Tibial artery (tissue), 4 donors: ENCODE data around the gene RXRA.
A peak's percentile ranks its signal among the peaks of the same experiment; 100 is the strongest.
"Not testable (repeated sequence)": the region's sequence is repeated elsewhere in the genome, so short reads cannot be mapped to it uniquely, and the experiment has no call there.

Experiments used
- DNase-seq, 2 donors: peaks; one replicate each; pipeline ENCODE4 v3.0.0-alpha.2; 2019
- H3K27ac ChIP-seq, 2 donors: fragments of 200-600 bp; sonication (generic) in 1 of 2; 1 replicate in 1 of 2; 2 replicates in 1 of 2; pipeline ENCODE4 v1.5.1; 2018 to 2019; ENCODE audit warnings: mild to moderate bottlenecking in 1 of 2
- H3K27me3 ChIP-seq, 2 donors: fragments of 200-600 bp; sonication (generic) in 1 of 2; one replicate each; pipeline versions ENCODE4 v1.5.1 to v1.6.0; 2016 to 2019
- H3K36me3 ChIP-seq, 3 donors: fragments of 200-600 bp; sonication (generic) in 2 of 3; one replicate each; pipeline ENCODE4 v1.5.1; 2016 to 2019; ENCODE audit warnings: mild to moderate bottlenecking in 2 of 3
- H3K4me1 ChIP-seq, 4 donors: fragments of 200-600 bp; sonication (generic) in 2 of 4; 1 replicate in 3 of 4; 2 replicates in 1 of 4; pipeline ENCODE4 v1.5.1; 2016 to 2019
- H3K4me3 ChIP-seq, 2 donors: fragments of 200-600 bp; sonication (generic) in 1 of 2; 1 replicate in 1 of 2; 2 replicates in 1 of 2; pipeline ENCODE4 v1.5.1; 2018 to 2019; ENCODE audit warnings: mild to moderate bottlenecking in 2 of 2
- H3K9me3 ChIP-seq, 3 donors: fragments of 200-600 bp; sonication (generic) in 1 of 3; one replicate each; pipeline ENCODE4 v1.5.1; 2016 to 2019
- intact Hi-C: fragments of 100-400 bp; cut with DNase I; formaldehyde crosslinking; loops from one replicate; pipeline ENCODE4 v1.15.0; 2023; ENCODE audit warnings: low total_unique reads
- TF ChIP-seq, protein P1 (sequence below), 2 experiments: fragments of 200-600 bp in 1 of 2; fragments of 450-650 bp in 1 of 2; IDR thresholded peaks; one replicate each; pipeline ENCODE4 v1.5.1; 2017 to 2019; ENCODE audit warnings: antibody characterized with exemption in 2 of 2, mild to moderate bottlenecking in 1 of 2, moderate library complexity in 1 of 2

Gene RXRA

DNA sequence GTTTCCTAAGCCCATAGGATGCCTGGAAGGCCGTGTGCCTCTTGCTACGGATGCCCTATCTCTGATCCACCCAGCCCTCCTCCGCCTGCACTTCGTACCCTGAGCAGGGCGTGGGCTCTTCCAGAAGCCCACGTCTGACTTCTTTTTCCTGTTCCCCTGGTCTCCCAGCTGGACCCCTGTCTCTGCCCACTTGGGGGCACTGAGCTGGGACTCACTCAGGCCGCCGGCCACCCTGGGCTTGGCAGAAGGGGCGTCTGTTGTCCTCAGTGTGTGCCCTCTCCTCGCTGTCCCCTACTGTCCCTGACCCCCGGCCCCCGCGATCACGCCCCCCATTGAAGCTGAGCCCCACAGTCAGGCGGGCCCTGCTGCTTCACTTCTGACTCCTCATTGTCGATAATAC is 22.0 kb upstream of the RXRA start:
- Histone ChIP-seq H3K27me3 (peaks cover 0 to 13% of the 10 kb centered on the region in 2 donors), H3K27ac (no peak overlapping the region), H3K9me3 (no peaks in the 10 kb centered on the region), H3K4me1 (no peaks in the 10 kb centered on the region), H3K4me3 (no peak overlapping the region), H3K36me3 (no peaks in the 10 kb centered on the region)
- peak in 1 of 2 donors; percentile 51 for DNase-seq
- TF ChIP-seq, protein P1, sequence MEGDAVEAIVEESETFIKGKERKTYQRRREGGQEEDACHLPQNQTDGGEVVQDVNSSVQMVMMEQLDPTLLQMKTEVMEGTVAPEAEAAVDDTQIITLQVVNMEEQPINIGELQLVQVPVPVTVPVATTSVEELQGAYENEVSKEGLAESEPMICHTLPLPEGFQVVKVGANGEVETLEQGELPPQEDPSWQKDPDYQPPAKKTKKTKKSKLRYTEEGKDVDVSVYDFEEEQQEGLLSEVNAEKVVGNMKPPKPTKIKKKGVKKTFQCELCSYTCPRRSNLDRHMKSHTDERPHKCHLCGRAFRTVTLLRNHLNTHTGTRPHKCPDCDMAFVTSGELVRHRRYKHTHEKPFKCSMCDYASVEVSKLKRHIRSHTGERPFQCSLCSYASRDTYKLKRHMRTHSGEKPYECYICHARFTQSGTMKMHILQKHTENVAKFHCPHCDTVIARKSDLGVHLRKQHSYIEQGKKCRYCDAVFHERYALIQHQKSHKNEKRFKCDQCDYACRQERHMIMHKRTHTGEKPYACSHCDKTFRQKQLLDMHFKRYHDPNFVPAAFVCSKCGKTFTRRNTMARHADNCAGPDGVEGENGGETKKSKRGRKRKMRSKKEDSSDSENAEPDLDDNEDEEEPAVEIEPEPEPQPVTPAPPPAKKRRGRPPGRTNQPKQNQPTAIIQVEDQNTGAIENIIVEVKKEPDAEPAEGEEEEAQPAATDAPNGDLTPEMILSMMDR (IDR thresholded peaks at IDR 0.05) = no peak
- intact Hi-C loops = no loop called here

DNA sequence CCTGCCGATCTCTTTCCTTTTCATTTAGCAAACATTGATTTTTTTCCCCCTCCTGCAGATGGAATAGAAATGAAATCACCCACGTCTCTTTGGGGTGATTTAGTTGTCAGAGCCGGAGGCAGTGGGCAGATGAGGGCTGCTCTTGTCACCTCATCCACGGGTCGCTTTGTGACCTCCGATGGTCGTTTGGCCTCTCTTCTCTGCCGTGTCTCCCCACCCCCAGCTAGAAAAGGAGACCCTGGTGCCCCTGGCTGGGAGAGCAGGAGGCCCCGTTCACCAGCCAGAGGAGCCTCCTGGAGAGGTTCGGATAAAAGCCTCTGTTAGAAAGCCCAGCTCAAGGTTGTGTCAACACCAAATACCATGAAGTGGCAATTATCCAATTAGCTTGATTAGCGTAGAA is 21.6 kb upstream of the RXRA start:
- H3K4me3 ChIP-seq = no peak overlapping the region
- peaks cover 0 to 13% of the 10 kb centered on the region in 2 donors for H3K27me3 ChIP-seq
- H3K27ac ChIP-seq = no peak overlapping the region
- no peaks in the 10 kb centered on the region for H3K36me3 ChIP-seq
- H3K9me3 ChIP-seq = no peaks in the 10 kb centered on the region
- peak in 1 of 2 donors; percentile 42 for DNase-seq
- TF ChIP-seq, protein P1 (IDR thresholded peaks at IDR 0.05) = no peak
- no peaks in the 10 kb centered on the region for H3K4me1 ChIP-seq
- intact Hi-C loops = no loop called here

DNA sequence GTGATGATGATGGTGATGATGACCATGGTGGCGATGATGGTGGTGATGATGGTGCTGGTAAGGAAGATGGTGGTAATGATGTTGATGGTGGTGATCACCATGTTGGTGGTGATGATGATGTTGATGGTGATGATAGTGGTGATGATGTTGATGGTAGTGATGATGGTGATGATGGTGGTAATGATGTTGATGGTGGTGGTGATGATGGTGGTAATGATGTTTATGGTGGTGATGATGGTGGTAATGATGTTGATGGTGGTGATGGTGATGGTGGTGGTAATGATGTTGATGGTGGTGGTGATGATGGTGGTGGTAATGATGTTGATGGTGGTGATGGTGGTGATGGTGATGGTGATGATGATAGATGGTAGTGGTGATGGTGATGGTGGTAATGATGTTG is 20.7 kb upstream of the RXRA start:
- Histone ChIP-seq H3K4me1 (no peaks in the 10 kb centered on the region), H3K36me3 (no peaks in the 10 kb centered on the region), H3K4me3 (no peak overlapping the region), H3K9me3 (no peaks in the 10 kb centered on the region), H3K27ac (no peak overlapping the region), H3K27me3 (peaks cover 0 to 13% of the 10 kb centered on the region in 2 donors)
- no peak for DNase-seq
- intact Hi-C loops = no loop called here
- TF ChIP-seq, protein P1 (IDR thresholded peaks at IDR 0.05) = no peak

DNA sequence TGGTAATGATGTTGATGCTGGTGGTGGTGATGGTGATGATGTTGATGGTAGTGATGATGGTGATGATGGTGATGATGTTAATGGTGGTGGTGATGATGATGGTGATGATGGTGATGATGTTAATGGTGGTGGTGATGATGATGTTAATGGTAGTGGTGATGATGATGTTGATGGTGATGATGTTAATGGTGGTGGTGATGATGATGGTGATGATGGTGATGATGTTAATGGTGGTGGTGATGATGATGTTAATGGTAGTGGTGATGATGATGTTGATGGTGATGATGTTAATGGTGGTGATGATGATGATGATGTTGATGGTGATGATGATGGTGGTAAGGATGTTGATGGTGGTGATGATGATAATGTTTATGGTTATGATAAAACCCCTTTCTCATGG is 20.2 kb upstream of the RXRA start:
- DNase-seq, H3K4me3 ChIP-seq, H3K36me3 ChIP-seq, H3K27ac ChIP-seq, H3K9me3 ChIP-seq, H3K4me1 ChIP-seq, intact Hi-C loops: not testable (repeated sequence)
- peaks cover 0 to 13% of the 10 kb centered on the region in 2 donors for H3K27me3 ChIP-seq

DNA sequence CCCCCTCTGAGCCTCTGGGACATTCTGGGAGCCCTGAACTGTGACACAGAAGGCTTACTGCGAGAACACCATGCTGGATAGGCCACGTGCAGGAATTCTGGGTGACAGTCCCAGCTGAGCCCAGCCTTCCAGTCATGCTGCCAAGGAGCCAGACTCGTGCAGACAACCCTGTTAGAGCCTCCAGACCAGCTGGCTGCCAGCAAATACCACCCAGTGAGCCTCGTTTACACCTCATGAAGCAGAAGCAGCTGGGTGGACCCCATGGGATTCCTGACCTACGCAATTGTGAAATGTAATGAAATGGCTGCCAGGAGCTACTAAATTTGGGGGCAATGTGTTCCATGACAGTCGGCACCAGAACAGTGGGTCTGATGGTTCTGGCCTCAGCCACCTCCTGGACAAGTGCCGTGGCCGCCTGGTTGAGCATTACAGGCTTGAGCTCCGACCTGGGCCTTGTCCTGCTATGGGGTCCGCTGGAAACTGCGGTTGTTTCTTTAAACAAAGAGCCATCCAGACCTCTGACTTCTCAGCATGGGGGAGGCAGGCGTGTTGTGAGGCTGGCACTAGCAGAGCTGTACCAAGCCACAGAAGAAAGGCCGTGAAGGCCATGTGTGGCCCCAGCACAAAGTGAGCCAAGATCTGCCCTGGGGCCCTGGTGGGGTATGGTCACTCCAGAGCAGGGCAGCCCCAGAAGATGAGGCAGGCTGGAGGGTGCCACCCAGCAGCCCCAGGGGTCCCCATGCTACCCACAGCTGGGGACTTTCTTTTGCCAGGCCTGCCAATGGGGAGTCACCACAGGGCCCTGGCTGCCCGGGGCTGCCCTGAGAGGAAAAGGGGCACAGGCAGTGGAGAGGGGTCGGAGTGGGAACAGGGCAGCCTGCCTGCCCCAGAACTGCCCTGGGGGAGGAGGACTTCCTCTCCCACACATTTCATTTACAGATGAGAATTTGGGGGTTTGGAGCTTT is 19.3 kb upstream of the RXRA start:
- H3K9me3 ChIP-seq = peaks cover 0 to 7% (median 3%) of the 10 kb centered on the region in 3 donors
- TF ChIP-seq, protein P1 (IDR thresholded peaks at IDR 0.05) = no peak
- H3K27me3 ChIP-seq = peaks cover 0 to 13% of the 10 kb centered on the region in 2 donors
- H3K36me3 ChIP-seq = no peaks in the 10 kb centered on the region
- H3K4me1 ChIP-seq = no peaks in the 10 kb centered on the region
- intact Hi-C loops = no loop called here
- H3K27ac ChIP-seq = no peak overlapping the region
- H3K4me3 ChIP-seq = no peak overlapping the region
- peak in 1 of 2 donors; percentile 42 for DNase-seq
